ENCODE data around the gene PTPRG. TPM values are rescaled to one million over a fixed set of nuclear protein-coding genes. Genes with fewer than 3 reads are reported as not detected.

The PTPRG gene
- total and polyA plus RNA-seq, 2 experiments from 2014 or later = 24.4 to 131 TPM

- TF ChIP-seq ZNF462 (CRISPR knock-in tag; IDR thresholded peaks at IDR 0.05) (no peak), CREB1 (CRISPR knock-in tag; IDR thresholded peaks at IDR 0.05; ENCODE audit: low read depth) (no peak), POLR2AphosphoS5 (IDR thresholded peaks at IDR 0.05; ENCODE audit: low read depth) (no peak), EZH2phosphoT487 (IDR thresholded peaks at IDR 0.05; ENCODE audit: unreplicated experiment) (no peak)
Measured at GRCh38 chr3:61674596-61674995, 113.2 kb downstream of the PTPRG start (continued).

GRCh38 chr3:61679026-61679425 is 117.7 kb downstream of the PTPRG start:
- H3F3A ChIP-seq (replicated peaks; ENCODE audit: low read depth) = no peaks in the 10 kb centered on the region
- H3K36me3 Mint-ChIP-seq (ENCODE audit: low read depth) = no peaks in the 10 kb centered on the region
- no peak overlapping the region for H2AFZ ChIP-seq
- H3K79me2 ChIP-seq (replicated peaks; ENCODE audit: insufficient read depth) = peaks cover 99% of the 10 kb centered on the region
- H3K27ac Mint-ChIP-seq = no peak overlapping the region
- H3K9me3 Mint-ChIP-seq = no peaks in the 10 kb centered on the region
- no peak overlapping the region for H3K4me2 ChIP-seq
- H3K4me1 ChIP-seq (ENCODE audit: insufficient read depth) = peaks cover 75% of the 10 kb centered on the region
- H3K36me3 ChIP-seq (ENCODE audit: insufficient read depth) = no peaks in the 10 kb centered on the region
- H3K4me1 Mint-ChIP-seq = peaks cover 74% of the 10 kb centered on the region
- ATAC-seq (no peak), DNase-seq (ENCODE audit: low spot score) (no peak)
- no peak overlapping the region for H3K4me3 ChIP-seq
- no peak overlapping the region for H3K4me3 Mint-ChIP-seq
- peaks cover 5% of the 10 kb centered on the region; the same call in 1 of the 2 replicates for H4K20me1 ChIP-seq (replicated peaks; ENCODE audit: insufficient read depth)
- no peaks in the 10 kb centered on the region for H3K27me3 ChIP-seq (ENCODE audit: insufficient read depth)
- H3K27me3 Mint-ChIP-seq (ENCODE audit: insufficient read depth, low read depth, poor library complexity) = peaks cover 8% of the 10 kb centered on the region
- H3K9me2 ChIP-seq (ENCODE audit: insufficient read depth) = no peaks in the 10 kb centered on the region
- H3K27ac ChIP-seq (ENCODE audit: low read depth) = peak overlapping the region; percentile 57; the same call in 1 of the 2 replicates
- TF ChIP-seq STAT1 (IDR thresholded peaks at IDR 0.05; ENCODE audit: unreplicated experiment) (no peak), CREB1 (CRISPR knock-in tag; IDR thresholded peaks at IDR 0.05; ENCODE audit: low read depth) (no peak), CTCF (conservative IDR thresholded peaks at IDR 0.05; ENCODE audit: low read depth in 2 of 2) (no peak), ETS1 (IDR thresholded peaks at IDR 0.05) (no peak), ZNF331 (CRISPR knock-in tag; IDR thresholded peaks at IDR 0.05; ENCODE audit: low read depth) (no peak), EZH2phosphoT487 (IDR thresholded peaks at IDR 0.05; ENCODE audit: unreplicated experiment) (no peak), JUNB (IDR thresholded peaks at IDR 0.05; ENCODE audit: unreplicated experiment) (no peak)

Data from GM23338 (cell line).